Measurements from ENCODE around the gene ITK.

Gene ITK

DNA sequence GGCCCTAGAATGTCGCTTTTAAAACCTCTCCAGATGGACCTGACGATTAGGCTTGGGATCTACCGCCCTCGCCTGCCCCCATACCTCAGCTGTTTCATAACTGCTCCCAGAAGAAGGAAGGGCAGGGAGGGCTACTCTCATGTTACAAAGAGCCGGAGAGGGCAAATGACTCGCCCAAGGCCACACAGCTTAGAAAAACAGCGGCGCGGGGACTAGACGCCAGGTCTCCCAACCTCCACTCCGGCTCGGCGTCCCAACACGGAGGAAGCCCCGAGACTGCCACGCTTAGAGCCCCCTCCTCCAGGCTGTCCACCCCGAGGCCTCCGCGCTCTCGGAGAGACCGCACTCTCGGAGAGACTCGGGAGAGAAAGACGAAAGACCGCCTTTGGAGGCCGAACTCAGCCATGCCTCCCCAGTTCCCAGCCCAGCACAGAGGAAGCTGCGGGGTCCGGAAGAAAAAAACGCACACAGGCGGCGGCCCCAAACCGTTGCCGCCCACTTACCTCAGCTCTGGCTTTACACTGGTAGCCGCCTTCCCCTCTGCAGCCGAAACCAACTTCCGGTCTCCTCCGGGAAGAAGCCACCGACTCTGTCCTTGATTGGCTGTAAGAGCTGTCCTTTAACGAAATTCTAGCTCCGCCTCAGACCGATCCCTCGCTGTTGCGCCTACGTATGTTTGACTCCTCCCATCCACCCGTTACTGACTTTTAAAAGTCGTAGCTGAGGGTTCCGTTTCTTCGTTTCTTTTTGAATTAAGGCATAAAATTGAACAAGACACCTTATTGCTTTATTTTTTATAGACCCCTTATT, 38.1 kb upstream of the ITK start, which contains the start of gene MED7:
Gene MED7 (minus strand): TSS at position 549 of the 810 bp plus-strand sequence. CDS start 3,434 bp downstream, outside the sequence.
- H3K27ac ChIP-seq (ENCODE audit: low read depth, low read length): peak within 1 kb of the TSS; percentile 12
- H3K4me1 ChIP-seq (ENCODE audit: control insufficient read depth in 1 of 2, insufficient read depth in 2 of 2, low read length in 2 of 2): no peaks in the 10 kb centered on the region
- H3K4me2 ChIP-seq (ENCODE audit: low read length): peak within 1 kb of the TSS; percentile 72
- H3K79me1 ChIP-seq (ENCODE audit: low read length): peaks cover 6% of the 10 kb centered on the region
- peak within 1 kb of the TSS; percentile 94 for H4K91ac ChIP-seq (ENCODE audit: low read depth, low read length)
- H3K36me3 ChIP-seq (ENCODE audit: control insufficient read depth in 1 of 2, insufficient read depth in 2 of 2, low read length in 2 of 2): peaks cover 0 to 5% of the 10 kb centered on the region in 2 experiments
- H3K23ac ChIP-seq (ENCODE audit: low read length): no peak within 1 kb of the TSS
- H3K14ac ChIP-seq (ENCODE audit: low read length): peak within 1 kb of the TSS; percentile 99
- H2BK120ac ChIP-seq (ENCODE audit: insufficient read depth, low read length, poor library complexity): peak within 1 kb of the TSS; percentile 74
- H3K18ac ChIP-seq (ENCODE audit: low read length): peak within 1 kb of the TSS; percentile 90
- H2AFZ ChIP-seq (ENCODE audit: insufficient read depth, low read length, poor library complexity): peak within 1 kb of the TSS; percentile 89
- no peaks in the 10 kb centered on the region for H3K9me3 ChIP-seq (ENCODE audit: insufficient read depth, low read depth, low read length)
- peak; percentile 97 to 99 for DNase-seq
- peak within 1 kb of the TSS; percentile 61 for H2BK5ac ChIP-seq (ENCODE audit: low read depth, low read length, poor library complexity)
- peak within 1 kb of the TSS; percentile 81 for H3K4me3 ChIP-seq (ENCODE audit: low read depth, low read length)
- WGBS (ENCODE audit: extremely low coverage, insufficient coverage, insufficient read length): no CpG with 5 or more reads among the region's 48 CpGs
- H3K9ac ChIP-seq (ENCODE audit: low read length): peak within 1 kb of the TSS; percentile 74
- H3K27me3 ChIP-seq (ENCODE audit: insufficient read depth, low read length): no peaks in the 10 kb centered on the region
- H4K8ac ChIP-seq (ENCODE audit: low read depth, low read length): peak within 1 kb of the TSS; percentile 89
- peak within 1 kb of the TSS; percentile 93 for H3K4ac ChIP-seq (ENCODE audit: low read depth, low read length)
- H3K79me2 ChIP-seq (ENCODE audit: control insufficient read depth, insufficient read depth, low read length, poor library complexity): peaks cover 5% of the 10 kb centered on the region
- peak within 1 kb of the TSS; percentile 95 for H2AK5ac ChIP-seq (ENCODE audit: low read length)
- H2BK12ac ChIP-seq (ENCODE audit: low read length): peak within 1 kb of the TSS; percentile 8
- H4K12ac ChIP-seq (ENCODE audit: low read depth, low read length): peak within 1 kb of the TSS; percentile 97

DNA sequence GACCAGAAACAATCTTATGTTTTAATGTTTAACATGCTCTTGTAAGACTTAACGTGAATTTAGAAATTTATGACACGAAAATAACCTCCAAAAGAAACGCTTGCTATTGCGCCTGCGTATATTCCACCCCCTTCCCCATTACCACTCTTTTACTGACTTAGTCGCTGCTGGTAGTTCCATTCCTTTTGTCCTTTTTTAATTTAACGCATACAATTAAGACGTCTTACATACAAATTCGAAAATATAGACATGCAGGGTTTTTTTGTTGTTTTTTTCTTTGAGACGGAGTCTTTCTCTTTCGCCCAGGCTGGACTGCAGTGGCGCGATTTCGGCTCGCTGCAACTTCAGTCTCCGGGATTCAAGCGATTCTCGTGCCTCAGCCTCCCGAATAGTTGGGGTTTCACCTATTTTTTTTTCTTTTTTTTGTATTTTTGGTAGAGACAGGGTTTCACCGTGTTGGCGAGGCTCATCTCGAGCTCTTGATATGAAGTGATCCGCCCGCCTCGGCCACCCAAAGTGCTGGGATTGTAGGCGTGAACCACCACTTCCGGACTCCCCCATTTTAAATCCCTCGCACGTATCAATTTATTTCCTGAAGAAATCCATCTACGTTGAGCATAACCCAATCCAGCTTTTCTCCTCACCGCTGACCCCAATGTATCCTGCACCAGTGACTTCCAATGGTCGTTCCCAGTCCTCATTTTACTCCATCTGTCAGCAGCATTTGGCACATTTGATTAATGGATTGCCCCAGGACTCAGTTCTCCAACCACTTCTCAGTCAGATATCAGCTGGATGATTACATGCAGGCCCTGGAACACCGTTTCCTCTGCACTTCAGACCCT, 37.3 kb upstream of the ITK start:
- Histone ChIP-seq H2AK5ac (ENCODE audit: low read length) (no peak overlapping the region), H2BK12ac (ENCODE audit: low read length) (no peak overlapping the region), H3K14ac (ENCODE audit: low read length) (no peak overlapping the region), H3K9ac (ENCODE audit: low read length) (no peak overlapping the region), H3K23ac (ENCODE audit: low read length) (no peak overlapping the region), H3K79me2 (ENCODE audit: control insufficient read depth, insufficient read depth, low read length, poor library complexity) (peaks cover 5% of the 10 kb centered on the region), H3K4me3 (ENCODE audit: low read depth, low read length) (no peak overlapping the region), H4K12ac (ENCODE audit: low read depth, low read length) (peak overlapping the region; percentile 28), H2BK120ac (ENCODE audit: insufficient read depth, low read length, poor library complexity) (no peak overlapping the region), H3K4me1 (ENCODE audit: control insufficient read depth in 1 of 2, insufficient read depth in 2 of 2, low read length in 2 of 2) (no peaks in the 10 kb centered on the region), H3K27me3 (ENCODE audit: insufficient read depth, low read length) (no peaks in the 10 kb centered on the region), H4K91ac (ENCODE audit: low read depth, low read length) (no peak overlapping the region), H2BK5ac (ENCODE audit: low read depth, low read length, poor library complexity) (no peak overlapping the region), H3K79me1 (ENCODE audit: low read length) (peaks cover 6% of the 10 kb centered on the region), H3K27ac (ENCODE audit: low read depth, low read length) (no peak overlapping the region), H4K8ac (ENCODE audit: low read depth, low read length) (peak overlapping the region; percentile 66), H3K18ac (ENCODE audit: low read length) (no peak overlapping the region), H3K9me3 (ENCODE audit: insufficient read depth, low read depth, low read length) (no peaks in the 10 kb centered on the region), H3K36me3 (ENCODE audit: control insufficient read depth in 1 of 2, insufficient read depth in 2 of 2, low read length in 2 of 2) (peaks cover 0 to 2% of the 10 kb centered on the region in 2 experiments), H2AFZ (ENCODE audit: insufficient read depth, low read length, poor library complexity) (peak overlapping the region; percentile 18), H3K4ac (ENCODE audit: low read depth, low read length) (no peak overlapping the region), H3K4me2 (ENCODE audit: low read length) (peak overlapping the region; percentile 57)
- no peak for DNase-seq
- 100% methylated on average over 4 of the region's 33 CpGs for WGBS (ENCODE audit: extremely low coverage, insufficient coverage, insufficient read length)

DNA sequence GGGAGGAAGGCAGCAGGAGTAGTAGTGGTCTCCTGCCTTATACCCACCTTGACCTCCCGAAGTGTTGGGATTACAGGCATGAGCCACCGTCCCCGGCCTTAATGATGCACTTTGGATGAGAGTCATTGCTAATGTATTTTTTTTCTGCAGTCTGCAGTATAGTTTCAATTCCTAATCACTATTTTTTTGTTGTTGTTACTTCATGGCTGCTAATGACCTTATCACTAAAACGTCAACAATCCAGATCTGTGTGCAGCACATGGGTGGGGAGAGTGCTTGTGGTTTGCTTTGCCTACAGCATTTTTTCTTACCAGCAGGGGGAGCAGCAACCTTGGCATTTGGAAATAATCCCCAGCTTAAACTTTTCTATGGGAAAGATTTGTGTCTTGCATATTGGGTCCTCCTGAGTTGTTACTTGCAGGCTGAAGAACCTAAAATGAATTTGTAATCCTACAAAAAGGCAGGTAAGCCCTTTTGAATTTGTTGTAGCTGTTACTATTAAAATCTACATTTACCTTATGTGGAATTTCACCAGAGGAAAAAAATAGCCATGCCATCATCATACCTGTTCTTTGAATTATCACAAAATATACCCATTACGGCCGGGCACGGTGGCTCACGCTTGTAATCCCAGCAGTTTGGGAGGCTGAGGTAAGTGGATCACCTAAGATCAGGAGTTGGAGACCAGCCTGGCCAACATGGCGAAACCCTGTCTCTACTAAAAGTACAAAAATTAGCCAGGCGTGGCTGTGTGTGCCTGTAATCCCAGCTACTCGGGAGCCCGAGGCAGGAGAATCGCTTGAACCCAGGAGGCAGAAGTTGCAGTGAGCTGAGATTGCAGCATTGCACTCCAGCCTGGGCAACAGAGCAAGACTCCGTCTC, 31.7 kb upstream of the ITK start:
- Histone ChIP-seq H3K4ac (ENCODE audit: low read depth, low read length) (no peak overlapping the region), H3K9ac (ENCODE audit: low read length) (no peak overlapping the region)

DNA sequence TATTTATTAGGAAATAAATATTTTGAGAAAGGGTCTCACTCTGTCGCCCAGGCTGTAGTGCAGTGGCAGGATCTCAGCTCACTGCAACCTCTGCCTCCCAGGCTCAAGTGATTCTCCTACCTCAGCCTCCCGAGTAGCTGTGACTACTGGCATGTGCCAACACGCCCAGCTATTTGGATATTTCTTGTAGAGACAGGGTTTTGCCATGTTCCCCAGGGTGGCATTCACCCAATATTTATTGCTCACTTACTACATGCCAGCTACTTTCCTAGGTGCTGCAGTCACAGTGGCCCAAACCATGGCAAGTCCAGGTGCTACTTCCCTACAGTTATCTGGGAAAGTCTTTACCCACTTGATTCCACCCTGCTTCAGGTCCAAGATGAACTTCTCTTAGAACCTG, 29.6 kb upstream of the ITK start:
- no peaks in the 10 kb centered on the region for H3K79me2 ChIP-seq (ENCODE audit: control insufficient read depth, insufficient read depth, low read length, poor library complexity)
- H4K91ac ChIP-seq (ENCODE audit: low read depth, low read length): no peak overlapping the region
- H3K9ac ChIP-seq (ENCODE audit: low read length): no peak overlapping the region
- WGBS (ENCODE audit: extremely low coverage, insufficient coverage, insufficient read length): no CpG with 5 or more reads among the region's 3 CpGs
- H3K36me3 ChIP-seq (ENCODE audit: control insufficient read depth in 1 of 2, insufficient read depth in 2 of 2, low read length in 2 of 2): no peaks in the 10 kb centered on the region
- H3K27ac ChIP-seq (ENCODE audit: low read depth, low read length): no peak overlapping the region
- no peak overlapping the region for H2BK12ac ChIP-seq (ENCODE audit: low read length)
- no peaks in the 10 kb centered on the region for H3K79me1 ChIP-seq (ENCODE audit: low read length)
- H4K12ac ChIP-seq (ENCODE audit: low read depth, low read length): no peak overlapping the region
- no peaks in the 10 kb centered on the region for H3K9me3 ChIP-seq (ENCODE audit: insufficient read depth, low read depth, low read length)
- H3K4ac ChIP-seq (ENCODE audit: low read depth, low read length): no peak overlapping the region
- H3K18ac ChIP-seq (ENCODE audit: low read length): no peak overlapping the region
- DNase-seq: no peak
- H3K4me3 ChIP-seq (ENCODE audit: low read depth, low read length): no peak overlapping the region
- H2BK120ac ChIP-seq (ENCODE audit: insufficient read depth, low read length, poor library complexity): no peak overlapping the region
- H3K14ac ChIP-seq (ENCODE audit: low read length): no peak overlapping the region
- H4K8ac ChIP-seq (ENCODE audit: low read depth, low read length): no peak overlapping the region
- no peak overlapping the region for H3K23ac ChIP-seq (ENCODE audit: low read length)
- no peaks in the 10 kb centered on the region for H3K27me3 ChIP-seq (ENCODE audit: insufficient read depth, low read length)
- H3K4me2 ChIP-seq (ENCODE audit: low read length): no peak overlapping the region
- H3K4me1 ChIP-seq (ENCODE audit: control insufficient read depth in 1 of 2, insufficient read depth in 2 of 2, low read length in 2 of 2): no peaks in the 10 kb centered on the region
- no peak overlapping the region for H2AFZ ChIP-seq (ENCODE audit: insufficient read depth, low read length, poor library complexity)
- no peak overlapping the region for H2BK5ac ChIP-seq (ENCODE audit: low read depth, low read length, poor library complexity)
- H2AK5ac ChIP-seq (ENCODE audit: low read length): no peak overlapping the region

More for the DNA sequence above, 31.7 kb upstream of the ITK start:
- no peaks in the 10 kb centered on the region for H3K9me3 ChIP-seq (ENCODE audit: insufficient read depth, low read depth, low read length)
- H3K79me1 ChIP-seq (ENCODE audit: low read length): no peaks in the 10 kb centered on the region
- no peaks in the 10 kb centered on the region for H3K4me1 ChIP-seq (ENCODE audit: control insufficient read depth in 1 of 2, insufficient read depth in 2 of 2, low read length in 2 of 2)
- no peak overlapping the region for H2AFZ ChIP-seq (ENCODE audit: insufficient read depth, low read length, poor library complexity)
- no peak overlapping the region for H4K91ac ChIP-seq (ENCODE audit: low read depth, low read length)
- H3K4me3 ChIP-seq (ENCODE audit: low read depth, low read length): no peak overlapping the region
- H3K14ac ChIP-seq (ENCODE audit: low read length): no peak overlapping the region
- no peak overlapping the region for H3K23ac ChIP-seq (ENCODE audit: low read length)
- no peaks in the 10 kb centered on the region for H3K36me3 ChIP-seq (ENCODE audit: control insufficient read depth in 1 of 2, insufficient read depth in 2 of 2, low read length in 2 of 2)
- H3K79me2 ChIP-seq (ENCODE audit: control insufficient read depth, insufficient read depth, low read length, poor library complexity): no peaks in the 10 kb centered on the region
- WGBS (ENCODE audit: extremely low coverage, insufficient coverage, insufficient read length): no CpG with 5 or more reads among the region's 14 CpGs
- H2AK5ac ChIP-seq (ENCODE audit: low read length): no peak overlapping the region
- H2BK120ac ChIP-seq (ENCODE audit: insufficient read depth, low read length, poor library complexity): no peak overlapping the region
- DNase-seq: peak; percentile 62 to 90
- no peak overlapping the region for H4K8ac ChIP-seq (ENCODE audit: low read depth, low read length)
- no peak overlapping the region for H2BK12ac ChIP-seq (ENCODE audit: low read length)
- H3K27me3 ChIP-seq (ENCODE audit: insufficient read depth, low read length): no peaks in the 10 kb centered on the region
- no peak overlapping the region for H3K4me2 ChIP-seq (ENCODE audit: low read length)
- H2BK5ac ChIP-seq (ENCODE audit: low read depth, low read length, poor library complexity): no peak overlapping the region
- H3K18ac ChIP-seq (ENCODE audit: low read length): no peak overlapping the region
- H3K27ac ChIP-seq (ENCODE audit: low read depth, low read length): no peak overlapping the region
- H4K12ac ChIP-seq (ENCODE audit: low read depth, low read length): no peak overlapping the region

Measured in trophoblast cell (in vitro differentiated cells and primary cell).